Fibroblast of the aortic adventitia (primary cell): ENCODE measurements around the gene ADNP2. TPM values are rescaled to one million over a fixed set of nuclear protein-coding genes. Genes with fewer than 3 reads are reported as not detected.

Experiments used
- DNase-seq: peaks from one replicate; pipeline ENCODE4 v3.0.0-alpha.2; 2010; ENCODE audit warnings: low read depth
- H3K4me3 ChIP-seq: 2 replicates; pipeline ENCODE4 v1.5.1; 2011; ENCODE audit warnings: low read depth, mild to moderate bottlenecking, control low read depth, low read length, moderate library complexity
- CTCF ChIP-seq: IDR thresholded peaks from 2 replicates; pipeline ENCODE4 v1.5.1; 2011; ENCODE audit warnings: mild to moderate bottlenecking, low read length, control low read depth, inconsistent platforms; ENCODE audit not compliant: insufficient read depth
- total RNA-seq: library from RNA; depleted of rRNA; stranded (reverse); fragments of >200 nt; gene quantifications from 2 replicates; pipeline ENCODE4 v1.2.3, GENCODE V29; 2012; ENCODE audit warnings: low replicate concordance

ADNP2 gene
- total RNA-seq, 1 donor = 23.9 TPM

GRCh38 chr18:80140455-80140985 lies 31.5 kb downstream of the ADNP2 start:
- H3K4me3 ChIP-seq = no peak overlapping the region
- no peak for TF ChIP-seq CTCF
- no peak for DNase-seq

- TF ChIP-seq CTCF = no peak
- H3K4me3 ChIP-seq = no peak overlapping the region
- peak; percentile 19 for DNase-seq
These were observed 34.8 kb downstream of the ADNP2 start for GRCh38 chr18:80143881-80144280.

- DNase-seq = peak; percentile 15
- H3K4me3 ChIP-seq = no peak overlapping the region
- no peak for TF ChIP-seq CTCF
These were observed 36.2 kb downstream of the ADNP2 start for GRCh38 chr18:80145196-80145804.

- DNase-seq = peak; percentile 22
- peak overlapping the region; percentile 80 for H3K4me3 ChIP-seq
- no peak for TF ChIP-seq CTCF
These were observed 38.0 kb downstream of the ADNP2 start for GRCh38 chr18:80147037-80147417.

GRCh38 chr18:80147418-80148325 lies 38.6 kb downstream of the ADNP2 start:
- H3K4me3 ChIP-seq = peak overlapping the region; percentile 80
- no peak for TF ChIP-seq CTCF
- peak; percentile 75 for DNase-seq

- no peak for TF ChIP-seq CTCF
- H3K4me3 ChIP-seq = peak overlapping the region; percentile 80
- DNase-seq = peak; percentile 39
These were observed 39.5 kb downstream of the ADNP2 start for GRCh38 chr18:80148326-80149199.
